GM21360 (cell line): Measurements from ENCODE around the gene WDR7.

Source experiments
- ATAC-seq: cut with Tn5 transposase; IDR thresholded peaks from one replicate; pipeline ENCODE4 v1.9.1; 2021; ENCODE audit warnings: mild to moderate bottlenecking, moderate library complexity; ENCODE audit not compliant: unreplicated experiment

The WDR7 gene

GRCh38 chr18:56721031-56721430, 69.9 kb downstream of the WDR7 start:
- ATAC-seq: no peak

DNA sequence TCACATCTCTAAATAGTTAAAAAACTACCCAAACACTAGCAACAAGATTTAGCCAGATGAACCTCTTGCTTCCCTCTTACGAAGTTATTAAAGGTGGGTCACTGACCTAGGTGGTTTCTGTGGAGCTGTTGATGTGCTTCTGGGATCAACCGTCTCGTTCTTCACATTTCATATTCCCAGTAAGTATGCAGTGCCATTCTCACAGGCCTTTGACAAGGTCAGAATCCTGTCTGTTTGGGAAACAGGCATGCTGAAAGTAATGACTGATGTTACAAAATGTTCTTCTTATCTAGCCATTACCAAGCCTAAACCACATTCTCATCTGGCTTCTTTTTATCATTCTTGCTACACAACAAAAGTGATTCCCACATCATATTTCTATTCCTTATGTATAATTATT, 70.3 kb downstream of the WDR7 start:
- ATAC-seq: no peak

GRCh38 chr18:56722518-56722917, 71.4 kb downstream of the WDR7 start:
- no peak for ATAC-seq

DNA sequence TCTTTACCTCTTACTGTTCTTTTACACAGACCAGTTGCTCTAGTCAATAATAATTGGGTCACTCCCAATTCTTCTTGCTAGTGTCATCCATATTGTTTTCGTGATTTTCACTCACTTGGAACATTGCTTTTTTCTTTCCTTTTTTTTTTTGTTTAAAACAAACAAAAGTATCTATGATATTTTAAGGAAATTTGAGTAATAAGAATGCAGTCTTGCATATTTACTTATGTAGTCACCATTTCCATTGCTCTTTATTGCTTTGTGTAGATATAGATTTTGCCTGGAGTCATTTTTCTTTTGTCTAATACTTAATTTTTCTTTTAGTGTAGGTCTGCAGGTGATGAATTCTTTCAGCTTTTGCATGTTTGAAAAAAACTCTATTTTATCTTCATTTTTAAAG, 71.9 kb downstream of the WDR7 start:
- no peak for ATAC-seq

- ATAC-seq: no peak
These were observed 72.5 kb downstream of the WDR7 start for GRCh38 chr18:56723706-56724105.

GRCh38 chr18:56726906-56727305, 75.7 kb downstream of the WDR7 start:
- no peak for ATAC-seq

- no peak for ATAC-seq
These were observed 76.2 kb downstream of the WDR7 start for GRCh38 chr18:56727399-56727798.

DNA sequence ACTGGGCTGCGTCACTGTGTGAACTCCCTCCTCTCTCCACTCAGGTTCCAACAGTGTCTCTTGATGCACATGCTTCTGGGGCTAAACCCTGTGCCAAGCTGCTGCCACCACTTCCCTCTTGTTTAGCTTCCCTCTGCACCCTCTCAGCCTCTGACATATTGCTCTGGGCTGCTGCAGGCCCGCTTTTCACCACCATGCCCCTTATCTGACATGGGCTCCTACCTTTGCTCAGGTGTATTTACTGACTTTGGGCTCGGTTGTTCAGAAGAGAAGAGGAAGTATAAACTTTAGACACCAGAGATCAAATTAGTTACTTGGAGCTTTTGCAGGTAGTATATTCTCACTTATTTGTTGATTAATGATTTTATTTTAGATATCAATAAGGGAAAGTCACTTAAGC, 77.6 kb downstream of the WDR7 start:
- no peak for ATAC-seq

- no peak for ATAC-seq
These were observed 87.0 kb downstream of the WDR7 start for GRCh38 chr18:56738184-56738583.

DNA sequence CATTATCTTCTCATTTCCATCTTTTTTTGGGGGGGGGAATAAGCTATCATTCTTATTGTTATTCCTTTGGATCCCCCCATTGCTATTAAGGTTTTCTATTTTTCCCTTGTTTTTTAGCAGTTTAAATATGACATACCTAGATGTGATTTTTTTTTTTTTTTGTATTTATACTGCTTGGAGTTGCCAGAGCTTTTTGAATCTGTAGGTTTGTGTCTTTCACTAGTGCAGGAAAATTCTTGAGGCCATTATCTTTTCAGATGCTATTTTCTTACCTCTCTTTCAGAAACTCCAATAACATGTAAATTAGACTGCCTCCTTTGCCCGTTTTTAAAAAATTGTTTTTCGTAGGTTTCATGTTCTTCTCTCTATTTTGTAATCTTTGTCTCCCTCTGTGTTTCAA, 88.6 kb downstream of the WDR7 start:
- no peak for ATAC-seq

GRCh38 chr18:56740645-56741044, 89.5 kb downstream of the WDR7 start:
- ATAC-seq: no peak

GRCh38 chr18:56741685-56742084, 90.5 kb downstream of the WDR7 start:
- ATAC-seq: no peak

GRCh38 chr18:56743115-56743514, 92.0 kb downstream of the WDR7 start:
- ATAC-seq: no peak

DNA sequence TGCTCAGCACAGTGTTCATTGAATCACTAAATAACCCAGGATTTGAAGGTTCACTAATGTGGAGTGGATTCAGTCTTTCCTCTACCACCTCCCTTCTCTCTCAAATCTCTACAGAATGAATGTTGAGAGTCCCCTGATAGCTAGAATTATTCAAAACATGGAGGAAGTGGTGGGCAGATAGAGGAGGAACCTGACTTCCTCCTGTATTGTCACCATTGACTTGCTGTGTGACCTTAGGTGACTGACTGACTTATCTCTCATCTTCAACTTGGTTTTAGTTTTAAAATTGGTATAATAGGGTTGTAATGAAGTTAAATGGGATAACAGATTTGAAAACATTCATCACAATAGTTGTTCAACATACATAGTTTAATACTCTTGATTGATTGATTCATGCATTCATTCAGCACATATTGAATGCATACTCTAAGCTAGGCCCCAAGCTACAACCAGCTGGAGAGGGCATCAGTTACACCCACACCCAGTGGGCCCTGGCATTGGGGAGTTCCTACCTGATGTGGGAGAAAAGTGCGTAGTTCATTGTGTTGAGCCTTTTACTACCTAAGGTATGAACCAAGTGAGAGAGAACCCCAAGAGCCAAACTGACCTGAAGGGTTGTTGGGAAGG, 96.0 kb downstream of the WDR7 start:
- ATAC-seq: no peak

DNA sequence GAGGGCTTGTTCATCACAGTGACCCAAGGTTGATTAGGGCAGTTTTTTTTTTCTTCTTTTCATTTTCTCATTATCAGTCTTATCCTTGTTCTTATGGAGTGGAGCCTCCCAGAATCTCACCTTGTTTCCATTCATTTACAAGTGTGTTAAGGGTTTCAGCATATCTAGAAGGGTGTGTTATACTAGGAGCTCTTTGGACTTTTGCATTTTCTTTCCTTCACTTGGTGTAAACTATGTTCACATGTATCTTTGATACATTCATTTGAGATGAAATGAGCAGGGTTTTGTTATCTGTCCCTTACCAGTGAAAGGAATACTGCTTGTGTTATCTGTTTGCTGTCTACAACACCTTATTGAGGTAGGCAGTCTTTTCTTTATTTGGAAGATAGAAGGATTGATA, 96.7 kb downstream of the WDR7 start:
- no peak for ATAC-seq

DNA sequence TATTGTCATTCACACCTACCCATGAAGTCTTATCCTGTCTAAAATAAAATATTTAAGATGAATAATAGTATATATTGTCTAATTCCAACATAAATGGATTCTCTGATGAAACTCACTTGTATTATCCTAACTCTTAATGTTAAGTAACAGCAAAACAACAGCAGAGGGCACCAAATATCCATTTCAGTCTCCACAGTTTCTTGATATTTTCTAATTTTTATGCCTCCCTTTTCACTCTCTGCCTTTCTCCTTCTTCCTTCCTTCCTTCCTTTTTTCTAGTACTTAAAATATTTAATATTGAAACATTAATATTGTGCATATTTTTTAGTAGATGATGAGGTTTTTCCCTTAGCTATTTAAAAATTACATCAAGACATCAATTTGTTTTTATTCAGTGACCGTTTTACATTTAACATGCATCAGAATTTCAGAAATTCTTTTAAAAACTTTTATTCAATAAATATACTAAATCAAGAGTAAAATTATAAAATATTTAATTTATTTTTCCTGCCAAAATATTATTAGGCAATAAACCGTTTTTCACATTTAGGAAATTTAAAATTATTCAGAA, 97.6 kb downstream of the WDR7 start:
- ATAC-seq: no peak

DNA sequence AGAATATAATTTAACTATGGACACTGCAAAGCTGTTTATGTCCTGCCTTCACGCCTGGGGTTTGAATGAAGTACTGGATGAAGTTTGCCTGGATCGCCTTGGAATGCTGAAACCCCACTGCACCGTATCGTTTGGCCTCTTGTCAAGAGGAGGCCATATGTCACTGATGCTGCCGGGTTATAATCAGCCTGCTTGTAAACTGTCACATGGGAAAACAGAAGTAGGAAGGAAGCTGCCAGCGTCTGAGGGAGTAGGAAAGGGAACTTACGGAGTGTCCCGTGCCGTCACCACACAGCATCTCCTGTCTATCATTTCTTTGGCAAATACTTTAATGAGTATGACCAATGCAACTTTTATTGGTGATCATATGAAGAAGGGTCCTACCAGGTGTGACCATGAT, 105.8 kb downstream of the WDR7 start:
- no peak for ATAC-seq

GRCh38 chr18:56770097-56770496, 118.9 kb downstream of the WDR7 start:
- no peak for ATAC-seq

DNA sequence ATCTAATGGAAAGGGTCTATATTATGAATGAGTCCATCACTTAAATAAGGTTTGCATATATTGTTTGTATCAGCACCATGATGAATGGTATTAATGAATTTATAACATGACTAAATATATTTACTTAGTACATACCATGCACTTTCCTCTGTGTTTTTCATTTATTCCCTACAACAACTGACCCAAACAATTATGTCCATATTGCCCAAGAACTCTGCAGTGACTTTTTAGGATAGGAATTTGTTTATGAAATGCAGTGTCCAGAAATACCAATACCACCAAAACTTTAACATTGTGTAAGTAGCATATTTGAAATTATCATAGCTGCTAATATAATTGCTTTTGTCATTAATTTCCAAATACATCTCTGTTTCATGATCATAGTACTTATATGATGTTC, 119.7 kb downstream of the WDR7 start:
- no peak for ATAC-seq

- no peak for ATAC-seq
These were observed 124.5 kb downstream of the WDR7 start for GRCh38 chr18:56775701-56776100.

DNA sequence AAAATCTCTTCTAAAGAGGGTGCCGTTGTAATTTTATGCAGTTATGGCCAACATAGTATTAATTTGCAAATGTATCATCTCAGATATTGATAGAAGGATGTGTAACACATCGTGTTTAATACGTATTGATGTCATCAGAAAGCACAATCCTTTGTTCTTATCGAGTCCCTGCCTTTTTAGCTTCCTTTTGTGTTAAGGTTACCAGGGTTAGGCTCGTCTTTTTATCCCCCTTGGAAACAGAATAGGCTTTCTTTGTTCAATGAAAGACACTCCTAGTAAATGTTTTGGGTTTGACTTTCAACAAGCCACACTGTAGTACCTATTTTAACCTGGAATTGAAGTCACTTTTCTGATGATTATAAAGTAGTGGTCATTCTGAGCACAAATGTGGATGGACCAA, 136.2 kb downstream of the WDR7 start:
- ATAC-seq: no peak

DNA sequence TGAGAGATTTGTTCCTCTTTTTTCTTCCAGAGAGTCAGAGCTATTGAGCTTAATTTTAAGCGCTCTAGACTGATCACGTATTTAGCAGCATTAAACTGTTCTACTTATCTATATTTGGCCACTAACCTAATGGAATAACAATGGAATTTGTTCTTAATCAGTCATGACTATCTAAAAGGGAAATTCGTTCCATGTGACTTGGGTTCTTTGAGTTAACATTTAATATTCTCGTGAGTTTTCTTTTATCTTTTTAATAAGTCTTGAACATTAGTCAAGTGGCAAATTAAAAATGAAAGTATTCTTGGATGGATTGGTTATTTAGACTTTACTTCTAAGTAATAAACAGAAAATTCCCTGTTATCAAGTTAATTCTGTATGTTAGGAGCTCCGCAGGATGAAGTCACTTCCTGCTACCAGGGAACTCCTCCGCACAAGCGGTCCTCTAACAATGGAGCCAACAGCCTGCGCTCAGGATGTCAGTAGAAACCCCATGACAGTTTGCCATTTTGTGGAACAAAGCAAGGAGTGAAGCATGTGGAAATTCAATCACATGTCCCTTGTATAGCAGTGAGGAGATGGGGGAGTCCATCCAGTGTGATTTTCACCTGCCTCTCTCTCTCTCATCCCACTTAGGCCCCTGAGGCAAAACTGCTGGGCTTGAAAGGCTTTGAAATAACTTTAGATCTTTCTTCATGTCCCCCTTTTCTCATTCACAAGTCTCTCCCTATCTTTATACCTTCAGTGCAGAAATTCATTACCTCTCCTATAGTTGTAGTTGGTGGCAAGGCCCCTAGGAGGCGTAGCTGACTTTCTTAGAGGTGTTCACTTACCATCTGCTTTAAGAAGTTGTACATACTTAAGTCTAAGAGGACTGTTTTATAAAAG, 138.1 kb downstream of the WDR7 start:
- no peak for ATAC-seq
